Mesothelial cell of epicardium (in vitro differentiated cells): ENCODE results near the gene VWC2L. TPM values are rescaled to one million over a fixed set of nuclear protein-coding genes. Genes with fewer than 3 reads are reported as not detected.

Experiments used
- DNase-seq, 2 experiments: peaks; one replicate each; pipeline ENCODE4 v3.0.0; 2021; ENCODE audit warnings: low spot score in 2 of 2; ENCODE audit not compliant: unreplicated experiment in 2 of 2
- H3K27ac Mint-ChIP-seq: 2 replicates; pipeline ENCODE4 v1.8.0; 2021; ENCODE audit warnings: mixed read lengths
- H3K27me3 Mint-ChIP-seq: 2 replicates; pipeline ENCODE4 v1.8.0; 2021; ENCODE audit warnings: low read depth, mixed read lengths
- H3K36me3 Mint-ChIP-seq: 2 replicates; pipeline ENCODE4 v1.8.0; 2021; ENCODE audit warnings: mixed read lengths
- H3K4me1 Mint-ChIP-seq: 2 replicates; pipeline ENCODE4 v1.8.0; 2021; ENCODE audit warnings: mixed read lengths
- H3K4me3 Mint-ChIP-seq: 2 replicates; pipeline ENCODE4 v1.8.0; 2021; ENCODE audit warnings: mild to moderate bottlenecking, moderate library complexity, mixed read lengths
- H3K9me3 Mint-ChIP-seq: 2 replicates; pipeline ENCODE4 v1.8.0; 2021; ENCODE audit warnings: mixed read lengths
- CTCF ChIP-seq: fragments of 200-600 bp; sonication (generic); IDR thresholded peaks from one replicate; pipeline ENCODE4 v1.5.0; 2021; ENCODE audit warnings: antibody characterized with exemption; ENCODE audit not compliant: unreplicated experiment
- total RNA-seq: library from RNA; stranded (reverse); gene quantifications from 3 replicates; pipeline ENCODE4 v1.2.1, GENCODE V29; 2021

Gene VWC2L
- total RNA-seq, 1 donor from 2014 or later, result not detected

DNA sequence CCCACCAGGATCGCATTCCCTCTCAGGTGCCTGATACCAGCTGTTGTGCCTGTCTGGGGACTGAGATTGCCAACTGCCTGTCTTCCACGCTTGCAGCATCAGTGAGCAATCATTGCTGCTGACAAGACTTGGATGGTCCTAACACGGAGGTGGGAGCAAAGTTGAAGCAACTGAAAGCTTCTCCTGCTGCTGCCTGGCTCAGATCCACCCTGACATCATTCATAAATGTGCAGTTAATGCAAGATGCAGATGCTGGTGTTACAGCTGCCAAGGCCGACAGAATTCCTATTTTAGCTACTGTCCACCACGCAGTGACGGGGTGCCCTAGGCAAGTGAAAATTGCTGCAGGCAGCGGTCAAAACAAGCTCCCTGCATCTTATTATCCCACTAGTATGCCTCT is 131.4 kb downstream of the VWC2L start:
- no peak for DNase-seq
- no peak for TF ChIP-seq CTCF
- Mint-ChIP-seq H3K4me3 (no peak overlapping the region), H3K27ac (no peak overlapping the region), H3K27me3 (no peaks in the 10 kb centered on the region), H3K36me3 (no peaks in the 10 kb centered on the region), H3K9me3 (no peaks in the 10 kb centered on the region), H3K4me1 (no peaks in the 10 kb centered on the region)

DNA sequence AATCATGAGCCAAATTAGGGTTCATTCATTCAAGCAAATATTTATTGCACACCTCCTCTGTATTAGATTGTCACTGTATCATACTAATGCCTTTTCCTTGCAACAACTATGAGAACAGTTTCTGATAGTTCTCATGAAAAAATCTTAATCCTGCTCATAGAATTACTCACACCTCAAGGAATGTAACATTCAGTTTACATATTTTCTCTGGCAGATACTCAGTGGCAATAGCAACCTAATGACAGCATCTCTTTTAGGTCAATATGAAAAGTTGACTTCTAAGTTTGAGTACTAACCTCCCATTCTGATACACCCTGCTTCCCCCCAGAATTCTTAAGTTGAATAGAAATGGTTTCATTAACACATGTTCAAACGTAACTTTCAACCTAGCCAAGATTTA is 132.0 kb downstream of the VWC2L start:
- Mint-ChIP-seq H3K9me3 (no peaks in the 10 kb centered on the region), H3K36me3 (no peaks in the 10 kb centered on the region), H3K4me1 (no peaks in the 10 kb centered on the region), H3K4me3 (no peak overlapping the region), H3K27ac (no peak overlapping the region), H3K27me3 (no peaks in the 10 kb centered on the region)
- no peak for TF ChIP-seq CTCF
- no peak for DNase-seq

- Mint-ChIP-seq H3K4me3 (no peak overlapping the region), H3K9me3 (no peaks in the 10 kb centered on the region), H3K27me3 (no peaks in the 10 kb centered on the region), H3K27ac (no peak overlapping the region), H3K36me3 (no peaks in the 10 kb centered on the region), H3K4me1 (no peaks in the 10 kb centered on the region)
- no peak for TF ChIP-seq CTCF
- no peak for DNase-seq
These were observed 132.6 kb downstream of the VWC2L start for GRCh38 chr2:214543386-214543955.

DNA sequence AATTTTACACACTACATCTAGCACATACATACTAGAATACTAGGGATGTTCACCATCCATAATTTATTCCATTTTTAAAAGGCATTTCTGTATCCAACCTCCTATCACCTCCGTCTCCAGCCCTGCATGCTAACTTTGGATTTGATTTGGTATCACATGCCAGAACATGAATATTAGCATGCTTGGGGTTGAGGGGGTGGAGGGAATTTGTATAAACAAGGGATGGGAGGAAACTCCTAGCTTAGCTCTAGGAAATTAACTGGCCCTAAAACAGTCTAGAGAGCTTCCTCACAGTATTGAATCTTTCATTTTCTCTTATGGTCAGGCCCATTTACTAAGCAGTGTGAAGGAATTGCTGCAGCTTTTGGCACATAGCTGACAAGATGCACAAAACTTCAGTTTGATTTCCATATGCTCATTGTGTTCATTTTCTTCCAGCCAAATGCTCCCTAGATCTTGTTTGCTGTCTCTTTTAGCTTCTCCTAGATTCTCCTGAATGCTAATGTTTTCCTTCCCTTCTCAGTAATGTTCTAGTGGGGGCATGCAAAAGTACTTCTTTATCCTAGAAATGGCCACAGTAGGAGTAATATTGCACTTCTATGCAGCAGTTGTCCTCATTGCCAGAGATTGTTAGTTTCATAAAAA is 135.2 kb downstream of the VWC2L start:
- H3K9me3 Mint-ChIP-seq, result no peaks in the 10 kb centered on the region
- TF ChIP-seq CTCF, result no peak
- no peaks in the 10 kb centered on the region for H3K4me1 Mint-ChIP-seq
- H3K4me3 Mint-ChIP-seq, result no peak overlapping the region
- H3K27me3 Mint-ChIP-seq, result no peaks in the 10 kb centered on the region
- no peak for DNase-seq
- H3K27ac Mint-ChIP-seq, result no peak overlapping the region
- H3K36me3 Mint-ChIP-seq, result no peaks in the 10 kb centered on the region

DNA sequence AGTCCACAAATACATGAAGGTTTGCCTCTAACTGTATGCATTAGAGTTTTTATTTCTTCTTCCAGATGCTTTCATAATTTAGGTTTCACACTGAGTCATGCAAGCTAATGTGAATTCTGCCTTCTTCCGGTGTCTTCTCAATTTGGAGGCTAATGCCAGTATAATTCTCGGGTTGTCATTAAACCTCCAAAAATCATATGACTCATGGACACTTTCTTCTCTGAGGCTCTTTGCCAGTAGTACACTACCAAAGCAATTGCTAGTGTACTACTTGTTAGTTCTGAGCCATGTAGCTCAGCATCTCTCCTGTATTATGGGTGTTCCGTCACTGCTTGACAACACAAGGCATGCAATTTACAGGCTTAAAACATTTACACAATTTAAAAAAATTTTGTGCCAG is 137.1 kb downstream of the VWC2L start:
- Mint-ChIP-seq H3K4me3 (no peak overlapping the region), H3K4me1 (no peaks in the 10 kb centered on the region), H3K36me3 (no peaks in the 10 kb centered on the region), H3K9me3 (no peaks in the 10 kb centered on the region), H3K27me3 (no peaks in the 10 kb centered on the region), H3K27ac (no peak overlapping the region)
- TF ChIP-seq CTCF, result no peak
- no peak for DNase-seq
